Adrenal gland (tissue), 12 donors: ENCODE data around the gene PTPN18. TPM values are rescaled to one million over a fixed set of nuclear protein-coding genes. Genes with fewer than 3 reads are reported as not detected.

Experiments
- DNase-seq, 7 donors: peaks; one replicate each; pipeline ENCODE4 v3.0.0-alpha.2; 2019 to 2020
- H3K27ac ChIP-seq, 5 donors: fragments of 200-600 bp; sonication (generic) in 4 of 5; 1 replicate in 3 of 5; 2 replicates in 2 of 5; pipeline versions ENCODE4 v1.5.1 to v1.8.0; 2016 to 2020; ENCODE audit warnings: mild to moderate bottlenecking in 1 of 5
- H3K27me3 ChIP-seq: fragments of 200-600 bp; 2 replicates; pipeline ENCODE4 v1.8.0; 2021
- H3K36me3 ChIP-seq, 2 donors: fragments of 200-600 bp; replicated peaks in 1 of 2; 1 replicate in 1 of 2; 2 replicates in 1 of 2; pipeline versions ENCODE4 v1.5.1 to v1.8.0; 2018 to 2022
- H3K4me1 ChIP-seq, 2 donors: fragments of 200-600 bp; replicated peaks in 1 of 2; 1 replicate in 1 of 2; 2 replicates in 1 of 2; pipeline versions ENCODE4 v1.5.1 to v1.8.0; 2018 to 2021
- H3K4me3 ChIP-seq, 4 donors: fragments of 200-600 bp; sonication (generic) in 3 of 4; one replicate each; pipeline ENCODE4 v1.5.1; 2016 to 2018
- H3K9me3 ChIP-seq, 3 donors: fragments of 200-600 bp; sonication (generic) in 1 of 3; replicated peaks in 1 of 3; 1 replicate in 2 of 3; 2 replicates in 1 of 3; pipeline versions ENCODE4 v1.5.1 to v1.8.0; 2016 to 2021
- POLR2A ChIP-seq, 2 donors: fragments of 450-650 bp; IDR thresholded peaks; one replicate each; pipeline ENCODE4 v1.6.1; 2017; ENCODE audit warnings: antibody characterized with exemption in 2 of 2, mild to moderate bottlenecking in 2 of 2, moderate library complexity in 1 of 2
- WGBS, 4 donors: extraction: QIAGEN DNeasy Blood & Tissue Kit in 2 of 4; methylation state at CpG; one replicate each; pipeline versions ENCODE4 v1.1.5 to v1.1.7; 2013 to 2017; 5-methylcytosine and 5-hydroxymethylcytosine counted together
- intact Hi-C, 2 donors: fragments of 100-400 bp; cut with DNase I; formaldehyde crosslinking; loops; one replicate each; pipeline versions ENCODE4 v1.14.1 to v1.15.0; 2022 to 2023
- polyA plus RNA-seq, 3 donors: library from polyadenylated mRNA; stranded (reverse); fragments of 200-250 nt in 2 of 3; fragments of 350-450 nt in 1 of 3; fragmentation: Illumina TruSeq in 1 of 3; extraction: RNeasy Lipid Tissue Mini Kit (QIAGEN cat#74804) in 1 of 3; gene quantifications; one replicate each; pipeline ENCODE4 v1.2.3, GENCODE V29; 2013 to 2014
- total RNA-seq, 9 donors: library from RNA; depleted of rRNA in 4 of 9; stranded (reverse); fragments of >200 nt in 4 of 9; fragments of 120-200 nt in 1 of 9; fragmentation: NEBNext Ultra II Directional in 1 of 9; extraction: Animal tissue kit (Norgen Biotek cat#: 25700) in 1 of 9; gene quantifications; one replicate each; pipeline versions ENCODE4 v1.1.0 to v1.2.4, GENCODE V29; 2013 to 2023
- TF ChIP-seq, protein P1 (sequence below), 6 experiments: fragments of 450-650 bp in 4 of 6; fragments of 200-600 bp in 2 of 6; sonication (generic) in 1 of 6; IDR thresholded peaks; 1 replicate in 5 of 6; 2 replicates in 1 of 6; pipeline versions ENCODE4 v1.5.1 to v1.8.0; 2016 to 2021; ENCODE audit warnings: antibody characterized with exemption in 6 of 6, mild to moderate bottlenecking in 2 of 6, moderate library complexity in 1 of 6
- donor health status: healthy with polysubstance abuse.
- donor health status: Bipolar disorder and iron deficiency.
- donor health status: DM: yes; HTN: yes; CAD: no.
- donor health status: DM: no; HTN: no; CAD: no.
- donor health status: DM: no; HTN: no; CAD: no.
- donor health status: DM: yes; HTN: yes; CAD: no.

The PTPN18 gene
- total and polyA plus RNA-seq, 12 donors, result 7.4 to 74.1 (median 42.1) TPM

DNA sequence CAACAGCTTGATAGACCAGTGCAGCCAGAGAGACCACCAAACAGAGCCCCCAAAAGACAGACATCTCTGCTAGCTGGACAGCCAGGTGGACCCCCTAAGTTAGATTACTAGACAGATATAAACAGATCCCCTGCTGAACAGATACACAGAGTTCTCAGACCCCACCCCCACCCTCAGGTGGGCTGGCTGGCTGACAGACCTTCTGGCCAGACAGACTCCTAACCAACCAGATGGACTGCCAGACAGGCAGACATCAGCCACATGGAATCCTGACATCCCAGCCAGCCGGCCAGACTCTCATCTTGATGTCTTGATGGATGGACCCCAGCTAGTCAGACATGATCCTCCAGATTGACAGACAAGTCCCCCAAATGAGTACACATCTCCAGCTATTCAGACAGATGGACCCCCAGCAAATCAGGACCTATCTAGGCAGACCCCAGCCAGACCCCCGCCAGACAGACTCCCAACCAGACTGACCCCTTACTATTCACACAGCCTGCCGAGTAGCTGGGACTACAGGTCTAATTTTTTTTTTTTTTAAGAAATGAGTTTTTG, 18.0 kb downstream of the PTPN18 start:
- no peak for DNase-seq

DNA sequence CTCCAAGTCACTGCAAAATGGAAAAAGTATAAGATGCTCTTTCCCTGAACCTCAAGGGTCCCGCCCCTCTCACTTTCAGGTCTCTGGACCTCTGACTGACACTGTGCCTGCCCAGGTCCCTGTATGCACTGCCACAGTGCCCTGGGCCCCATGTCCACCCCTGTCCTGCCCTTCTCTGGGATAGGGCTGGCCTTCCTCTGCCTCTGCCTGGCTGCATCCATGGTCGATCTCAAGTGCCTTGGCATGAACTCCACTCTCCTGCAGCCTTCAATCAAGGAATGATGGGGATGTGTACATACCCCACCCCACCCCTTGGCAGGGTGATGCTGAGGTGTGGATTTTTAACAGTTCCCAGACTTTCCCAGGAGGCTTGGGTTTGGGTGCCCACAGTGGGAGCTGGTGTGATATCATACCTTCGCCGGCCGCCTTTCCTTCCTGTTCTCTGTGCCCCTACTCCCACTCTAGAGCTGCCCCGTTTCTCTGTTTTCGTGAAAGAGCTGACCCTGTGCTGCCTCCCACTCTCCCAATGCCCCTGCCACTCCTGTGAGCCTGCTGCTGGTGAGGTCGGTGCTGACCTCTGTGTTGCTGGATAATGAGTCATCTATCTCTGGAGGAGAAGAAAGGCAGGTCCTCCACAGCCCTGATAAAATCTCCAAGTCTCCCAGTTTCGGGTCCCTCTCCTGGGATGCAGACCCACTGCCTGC, 18.9 kb downstream of the PTPN18 start:
- DNase-seq, result no peak
- Histone ChIP-seq H3K27me3 (no peaks in the 10 kb centered on the region), H3K9me3 (no peaks in the 10 kb centered on the region), H3K4me3 (no peak overlapping the region), H3K27ac (no peak overlapping the region), H3K4me1 (peaks cover 0 to 19% of the 10 kb centered on the region in 2 donors), H3K36me3 (peaks cover 0 to 4% of the 10 kb centered on the region in 2 donors)
- TF ChIP-seq, protein P1, sequence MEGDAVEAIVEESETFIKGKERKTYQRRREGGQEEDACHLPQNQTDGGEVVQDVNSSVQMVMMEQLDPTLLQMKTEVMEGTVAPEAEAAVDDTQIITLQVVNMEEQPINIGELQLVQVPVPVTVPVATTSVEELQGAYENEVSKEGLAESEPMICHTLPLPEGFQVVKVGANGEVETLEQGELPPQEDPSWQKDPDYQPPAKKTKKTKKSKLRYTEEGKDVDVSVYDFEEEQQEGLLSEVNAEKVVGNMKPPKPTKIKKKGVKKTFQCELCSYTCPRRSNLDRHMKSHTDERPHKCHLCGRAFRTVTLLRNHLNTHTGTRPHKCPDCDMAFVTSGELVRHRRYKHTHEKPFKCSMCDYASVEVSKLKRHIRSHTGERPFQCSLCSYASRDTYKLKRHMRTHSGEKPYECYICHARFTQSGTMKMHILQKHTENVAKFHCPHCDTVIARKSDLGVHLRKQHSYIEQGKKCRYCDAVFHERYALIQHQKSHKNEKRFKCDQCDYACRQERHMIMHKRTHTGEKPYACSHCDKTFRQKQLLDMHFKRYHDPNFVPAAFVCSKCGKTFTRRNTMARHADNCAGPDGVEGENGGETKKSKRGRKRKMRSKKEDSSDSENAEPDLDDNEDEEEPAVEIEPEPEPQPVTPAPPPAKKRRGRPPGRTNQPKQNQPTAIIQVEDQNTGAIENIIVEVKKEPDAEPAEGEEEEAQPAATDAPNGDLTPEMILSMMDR (IDR thresholded peaks at IDR 0.05), result no peak
- TF ChIP-seq POLR2A (IDR thresholded peaks at IDR 0.05), result no peak
- 74 to 83% (median 77%) methylated on average over 9 of the region's 9 CpGs for WGBS, 4 donors
- intact Hi-C loops, result no loop called here

More for the DNA sequence above, 18.0 kb downstream of the PTPN18 start:
- Histone ChIP-seq H3K9me3 (no peaks in the 10 kb centered on the region), H3K4me3 (peak overlapping the region in 1 of 4 donors; percentile 72), H3K36me3 (peaks cover 0 to 4% of the 10 kb centered on the region in 2 donors), H3K4me1 (peaks cover 0 to 19% of the 10 kb centered on the region in 2 donors), H3K27me3 (no peaks in the 10 kb centered on the region), H3K27ac (no peak overlapping the region)
- WGBS, 4 donors, result 90 to 100% (median 94%) methylated on average over 2 to 3 of the region's 3 CpGs
- intact Hi-C loops, result no loop called here
- no peak for TF ChIP-seq POLR2A (IDR thresholded peaks at IDR 0.05)
- TF ChIP-seq, protein P1 (IDR thresholded peaks at IDR 0.05), result no peak

DNA sequence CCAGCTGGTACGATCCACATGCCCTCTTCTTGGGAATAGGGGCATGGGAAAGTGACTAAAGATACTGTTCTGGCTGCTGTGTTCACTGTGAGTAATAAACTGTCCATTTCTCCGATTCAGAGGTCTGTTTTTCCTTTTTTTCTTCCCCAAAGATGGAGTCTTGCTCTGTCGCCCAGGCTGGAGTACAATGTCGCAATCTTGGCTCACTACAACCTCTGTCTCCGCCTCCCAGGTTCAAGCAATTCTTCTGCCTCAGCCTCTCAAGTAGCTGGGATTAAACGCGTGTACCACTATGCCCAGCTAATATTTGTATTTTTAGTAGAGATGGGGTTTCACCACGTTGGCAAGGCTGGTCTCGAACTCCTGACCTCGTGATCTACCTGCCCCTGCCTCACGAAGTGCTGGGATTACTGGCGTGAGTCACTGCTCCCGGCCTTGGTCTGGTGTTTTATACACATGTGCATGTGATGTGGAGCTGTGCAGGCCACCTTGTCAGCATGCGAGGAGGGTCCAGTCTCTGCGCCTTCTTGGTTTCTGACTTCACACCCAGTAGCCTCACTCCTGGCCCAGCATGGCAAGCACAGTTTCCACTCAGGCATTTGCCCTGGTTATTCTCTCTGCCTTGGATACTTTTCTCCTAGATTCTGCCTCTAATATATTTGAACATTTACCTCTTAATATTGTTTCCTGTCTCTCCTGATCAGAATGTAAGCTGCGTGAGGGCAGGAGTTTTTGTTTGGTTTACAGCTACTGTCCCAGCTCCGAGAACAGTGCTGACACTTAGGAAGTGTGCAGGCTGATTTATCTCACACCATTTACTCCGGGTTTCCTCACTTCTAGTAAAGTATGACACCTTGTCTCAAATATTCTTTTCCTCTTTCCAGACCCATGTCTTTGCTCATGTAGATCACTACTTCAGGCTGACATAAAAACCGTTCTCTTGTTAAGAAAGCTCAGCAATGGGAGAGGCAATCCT, 19.7 kb downstream of the PTPN18 start:
- TF ChIP-seq POLR2A (IDR thresholded peaks at IDR 0.05), result no peak
- TF ChIP-seq, protein P1 (IDR thresholded peaks at IDR 0.05), result no peak

More for the DNA sequence above, 19.7 kb downstream of the PTPN18 start:
- Histone ChIP-seq H3K36me3 (peaks cover 0 to 4% of the 10 kb centered on the region in 2 donors), H3K4me3 (no peak overlapping the region), H3K27ac (no peak overlapping the region), H3K27me3 (no peaks in the 10 kb centered on the region), H3K4me1 (peaks cover 0 to 19% of the 10 kb centered on the region in 2 donors), H3K9me3 (no peaks in the 10 kb centered on the region)
- DNase-seq, result no peak
- WGBS, 4 donors, result 87 to 92% (median 89%) methylated on average over 19 of the region's 19 CpGs
- intact Hi-C loops, result no loop called here
